A549 (cell line): ENCODE measurements around the gene ATP13A3. TPM values are rescaled to one million over a fixed set of nuclear protein-coding genes. Genes with fewer than 3 reads are reported as not detected.

ENCODE experiments used
- ATAC-seq, 2 experiments: fragments of 200-7000 bp in 1 of 2; fragments of >200 bp in 1 of 2; cut with Nextera tagmentation in 1 of 2; cut with Tn5 transposase in 1 of 2; 3 replicates each; pipeline versions ENCODE4 v1.8.0 to v1.9.1; 2018 to 2020; ENCODE audit warnings: mild to moderate bottlenecking in 1 of 2, moderate library complexity in 1 of 2
- CTCF ChIA-PET: fragments of 300-600 bp; sonication (Branson Sonifier 250); formaldehyde crosslinking; extraction: SDS; loops from one replicate; lab custom pipeline; 2021; ENCODE audit warnings: antibody characterized with exemption, inconsistent platforms; lab: Yijun Ruan, JAX
- POLR2A ChIA-PET: fragments of 350-600 bp; formaldehyde crosslinking; extraction: SDS; loops from one replicate; lab custom pipeline; 2021; ENCODE audit warnings: antibody characterized with exemption, inconsistent platforms; lab: Yijun Ruan, JAX
- DNase-seq, 2 experiments: peaks; one replicate each; pipeline versions ENCODE4 v3.0.0 to v3.0.0-alpha.2; 2011 to 2016; ENCODE audit warnings: low read depth in 1 of 2, low spot score in 1 of 2
- FAIRE-seq: peaks from 2 replicates; lab custom pipeline; 2011; peaks lifted over from hg19 to GRCh38; lab: Jason Lieb, UNC
- H3K27ac ChIP-seq, 2 experiments: fragments of >200 bp; sonication (Bioruptor Twin); formaldehyde crosslinking; 3 replicates each; pipeline ENCODE4 v1.5.1; 2016 to 2017
- H3K4me1 ChIP-seq: fragments of >200 bp; sonication (Bioruptor Twin); formaldehyde crosslinking; 3 replicates; pipeline ENCODE4 v1.6.1; 2016
- H3K4me2 ChIP-seq: fragments of >200 bp; sonication (Bioruptor Twin); formaldehyde crosslinking; 3 replicates; pipeline ENCODE4 v1.6.1; 2016
- H3K4me3 ChIP-seq: fragments of >200 bp; sonication (Bioruptor Twin); formaldehyde crosslinking; 3 replicates; pipeline ENCODE4 v1.5.1; 2016
- H3K9me3 ChIP-seq: fragments of >200 bp; sonication (Bioruptor Twin); formaldehyde crosslinking; 3 replicates; pipeline ENCODE4 v1.6.1; 2016
- ATOH8 ChIP-seq: fragments of 250-450 bp; sonication (Bioruptor Pico); IDR thresholded peaks from 2 replicates; pipeline ENCODE4 v1.5.0; 2020; ENCODE audit warnings: low read depth, mild to moderate bottlenecking, moderate library complexity
- BHLHE40 ChIP-seq: IDR thresholded peaks from 2 replicates; pipeline ENCODE4 v1.6.1; 2012; ENCODE audit warnings: low read depth, low read length, inconsistent platforms
- CBX2 ChIP-seq: fragments of 200-600 bp; sonication (generic); IDR thresholded peaks from 2 replicates; pipeline ENCODE4 v1.6.1; 2016; ENCODE audit warnings: low read depth, mild to moderate bottlenecking, borderline replicate concordance
- CBX8 ChIP-seq: fragments of 200-600 bp; sonication (generic); IDR thresholded peaks from 2 replicates; pipeline ENCODE4 v1.6.1; 2016
- CHD2 ChIP-seq: fragments of 150-350 bp; IDR thresholded peaks from 2 replicates; pipeline ENCODE4 v1.6.1; 2014; ENCODE audit warnings: low read length; ENCODE audit not compliant: partially characterized antibody
- EP300 ChIP-seq, 2 experiments: fragments of >200 bp; sonication (Bioruptor Twin); formaldehyde crosslinking; IDR thresholded peaks; 2 replicates in 1 of 2; 3 replicates in 1 of 2; pipeline ENCODE4 v1.6.1; 2016 to 2017
- ESRRA ChIP-seq: fragments of 150-350 bp; IDR thresholded peaks from 2 replicates; pipeline ENCODE4 v1.6.1; 2014; ENCODE audit warnings: mild to moderate bottlenecking, low read length, borderline replicate concordance
- FOSB ChIP-seq: fragments of 250-450 bp; sonication (Bioruptor Pico); IDR thresholded peaks from 2 replicates; pipeline ENCODE4 v1.5.0; 2020; ENCODE audit warnings: mild to moderate bottlenecking, moderate library complexity
- GATA3 ChIP-seq: IDR thresholded peaks from 2 replicates; pipeline ENCODE4 v1.6.1; 2012; ENCODE audit warnings: borderline replicate concordance
- HES2 ChIP-seq: fragments of >200 bp; sonication (Bioruptor Twin); formaldehyde crosslinking; IDR thresholded peaks from 2 replicates; pipeline ENCODE4 v1.6.1; 2016
- JUN ChIP-seq, 2 experiments: fragments of >200 bp; sonication (Bioruptor Twin); formaldehyde crosslinking; IDR thresholded peaks; 2 replicates in 1 of 2; 3 replicates in 1 of 2; pipeline ENCODE4 v1.6.1; 2016 to 2017
- JUNB ChIP-seq: fragments of >200 bp; sonication (Bioruptor Twin); formaldehyde crosslinking; IDR thresholded peaks from 2 replicates; pipeline ENCODE4 v1.6.1; 2016
- MAX ChIP-seq: IDR thresholded peaks from 2 replicates; pipeline ENCODE4 v1.6.1; 2012
- MAZ ChIP-seq: fragments of 150-350 bp; IDR thresholded peaks from 2 replicates; pipeline ENCODE4 v1.6.1; 2014; ENCODE audit warnings: antibody characterized with exemption, low read depth, low read length, borderline replicate concordance
- NFE2L2 ChIP-seq: fragments of 150-350 bp; conservative IDR thresholded peaks from 2 replicates; pipeline ENCODE4 v1.6.1; 2014; ENCODE audit warnings: low read length
- NPAS2 ChIP-seq: fragments of 250-450 bp; sonication (Bioruptor Pico); IDR thresholded peaks from 2 replicates; pipeline ENCODE4 v1.8.0; 2022; ENCODE audit warnings: mild to moderate bottlenecking, moderate library complexity, borderline replicate concordance
- PBX3 ChIP-seq: IDR thresholded peaks from 2 replicates; pipeline ENCODE4 v1.6.1; 2012
- POLR2A ChIP-seq: IDR thresholded peaks from 2 replicates; pipeline ENCODE4 v1.6.1; 2012; ENCODE audit warnings: mild to moderate bottlenecking, low read length
- POLR2AphosphoS2 ChIP-seq: conservative IDR thresholded peaks from 2 replicates; pipeline ENCODE4 v1.6.1; 2012; ENCODE audit warnings: low read length, improper control_type of control experiment, inconsistent platforms
- REST ChIP-seq: fragments of 200-600 bp; sonication (generic); IDR thresholded peaks from 2 replicates; pipeline ENCODE4 v1.6.1; 2016; ENCODE audit warnings: antibody characterized with exemption, mild to moderate bottlenecking, moderate library complexity
- RFX5 ChIP-seq: fragments of 450-650 bp; IDR thresholded peaks from 2 replicates; pipeline ENCODE4 v1.7.1; 2014; ENCODE audit warnings: antibody characterized with exemption, mild to moderate bottlenecking, moderate library complexity
- RNF2 ChIP-seq: fragments of 200-600 bp; sonication (generic); IDR thresholded peaks from 2 replicates; pipeline ENCODE4 v1.6.1; 2016; ENCODE audit warnings: low read depth, mild to moderate bottlenecking, antibody characterized with exemption, moderate library complexity, borderline replicate concordance
- TFCP2L1 ChIP-seq: fragments of 250-450 bp; sonication (Bioruptor Pico); IDR thresholded peaks from 2 replicates; pipeline ENCODE4 v1.5.0; 2021; ENCODE audit warnings: mild to moderate bottlenecking
- USF2 ChIP-seq: fragments of 450-650 bp; IDR thresholded peaks from 2 replicates; pipeline ENCODE4 v1.6.1; 2014; ENCODE audit warnings: antibody characterized with exemption
- ZNF302 ChIP-seq: fragments of 250-450 bp; sonication (Bioruptor Pico); IDR thresholded peaks from 2 replicates; pipeline ENCODE4 v1.9.0; 2021; ENCODE audit warnings: inconsistent platforms, mild to moderate bottlenecking, moderate library complexity
- WGBS: methylation state at CpG from one replicate; pipeline ENCODE4 v1.1.6; 2017; ENCODE audit errors: missing lambda C conversion rate; 5-methylcytosine and 5-hydroxymethylcytosine counted together
- polyA plus RNA-seq, 4 experiments: library from polyadenylated mRNA; depleted of rRNA in 3 of 4; stranded (reverse); fragments of >200 nt; fragmentation: RNase III in 1 of 4; extraction: RNeasy Plus Mini Kit Qiagen cat#74134 plus additional on column Dnase treatment in 1 of 4; gene quantifications; 2 replicates in 3 of 4; 3 replicates in 1 of 4; pipeline ENCODE4 v1.2.3, GENCODE V29; 2011 to 2017

ATP13A3 gene
- polyA plus RNA-seq, 2 of the 4 experiments (the other 2 are of a cell fraction), result 63.6 to 102 TPM

- FAIRE-seq (no peak), DNase-seq (no peak), ATAC-seq (no peak)
- Histone ChIP-seq H3K27ac (no peak overlapping the region), H3K4me2 (no peak overlapping the region), H3K4me1 (peaks cover 65% of the 10 kb centered on the region), H3K9me3 (no peaks in the 10 kb centered on the region), H3K4me3 (no peak overlapping the region)
- TF ChIP-seq JUN (IDR thresholded peaks at IDR 0.05), result no peak
- no peak for TF ChIP-seq CHD2
- TF ChIP-seq REST, result no peak
- TF ChIP-seq HES2, result no peak
- TF ChIP-seq MAX, result no peak
- no peak for TF ChIP-seq EP300 (IDR thresholded peaks at IDR 0.05)
- TF ChIP-seq POLR2AphosphoS2, result no peak
- TF ChIP-seq ZNF302 (CRISPR knock-in tag), result no peak
- CTCF ChIA-PET, result interaction anchor here (1.0 to 1.3 kb wide), 2 partner anchors 97 to 118 kb away, joined by 3 to 5 read pairs; no protein-coding TSS in a partner anchor
- WGBS, result 94% methylated on average over 4 of the region's 4 CpGs
- POLR2A ChIA-PET, result no interaction called here
Measured at GRCh38 chr3:194475978-194476377, 10.8 kb downstream of the ATP13A3 start.

GRCh38 chr3:194475138-194475932 is 11.5 kb downstream of the ATP13A3 start:
- Histone ChIP-seq H3K4me1 (peaks cover 59% of the 10 kb centered on the region), H3K27ac (no peak overlapping the region), H3K4me3 (no peak overlapping the region), H3K9me3 (no peaks in the 10 kb centered on the region), H3K4me2 (no peak overlapping the region)
- FAIRE-seq (no peak), ATAC-seq (no peak), DNase-seq (no peak)
- ChIA-PET CTCF (interaction anchor here (0.6 to 6.0 kb wide), 5 partner anchors 9 to 129 kb away, joined by 3 to 60 read pairs (median 3); no protein-coding TSS in a partner anchor), POLR2A (no interaction called here)
- 87% methylated on average over 4 of the region's 4 CpGs for WGBS
- TF ChIP-seq GATA3 (no peak), ESRRA (no peak), CBX2 (no peak), NPAS2 (CRISPR knock-in tag) (no peak)

GRCh38 chr3:194474675-194475074 is 12.1 kb downstream of the ATP13A3 start:
- no peak for TF ChIP-seq POLR2AphosphoS2
- no peak for TF ChIP-seq MAZ
- no peak for TF ChIP-seq FOSB
- no peak for TF ChIP-seq CHD2
- no peak for TF ChIP-seq USF2
- TF ChIP-seq CBX8, result no peak
- TF ChIP-seq RNF2, result no peak
- TF ChIP-seq TFCP2L1 (CRISPR knock-in tag), result no peak
- TF ChIP-seq NFE2L2, result no peak
- TF ChIP-seq PBX3, result no peak
- TF ChIP-seq BHLHE40, result no peak
- no peak for TF ChIP-seq ZNF302 (CRISPR knock-in tag)
- TF ChIP-seq ATOH8 (CRISPR knock-in tag), result no peak
- no peak for TF ChIP-seq RFX5
- no peak for TF ChIP-seq POLR2A
- no peak for TF ChIP-seq JUNB
- H3K27ac ChIP-seq, result no peak overlapping the region
- DNase-seq (no peak), ATAC-seq (peak in 1 of 2 experiments; percentile 43; a peak in 1 of 6 replicates), FAIRE-seq (no peak)
- CTCF ChIA-PET, result interaction anchor here (0.8 to 6.0 kb wide), 4 partner anchors 9 to 120 kb away, joined by 3 to 60 read pairs (median 3); no protein-coding TSS in a partner anchor
- H3K4me2 ChIP-seq, result no peak overlapping the region
- POLR2A ChIA-PET, result no interaction called here
- H3K4me1 ChIP-seq, result peaks cover 55% of the 10 kb centered on the region
- H3K4me3 ChIP-seq, result no peak overlapping the region
- 80% methylated on average over 7 of the region's 7 CpGs for WGBS
- no peaks in the 10 kb centered on the region for H3K9me3 ChIP-seq
